Measurements from ENCODE around the gene ZNF331.

- no peak for TF ChIP-seq CTCF (IDR thresholded peaks at IDR 0.05 in 4 of 5, conservative IDR thresholded peaks at IDR 0.05 in 1 of 5)
- no peak for TF ChIP-seq POLR2A (IDR thresholded peaks at IDR 0.05)
These were observed 599 bp downstream of the ZNF331 start for GRCh38 chr19:53538378-53539109.
